HG02642 (cell line): ENCODE measurements around the gene GABRB3.
"Not testable (repeated sequence)": the region's sequence is repeated elsewhere in the genome, so short reads cannot be mapped to it uniquely, and the experiment has no call there.

Source experiments
- ATAC-seq: cut with Tn5 transposase; IDR thresholded peaks from one replicate; pipeline ENCODE4 v1.9.1; 2021; ENCODE audit warnings: mild to moderate bottlenecking; ENCODE audit not compliant: unreplicated experiment, poor library complexity

The GABRB3 gene

GRCh38 chr15:26738996-26739395, 33.9 kb downstream of the GABRB3 start:
- no peak for ATAC-seq

GRCh38 chr15:26736502-26737248, 36.2 kb downstream of the GABRB3 start:
- ATAC-seq: no peak

GRCh38 chr15:26731965-26732364, 40.9 kb downstream of the GABRB3 start:
- no peak for ATAC-seq

GRCh38 chr15:26729581-26729980, 43.3 kb downstream of the GABRB3 start:
- ATAC-seq: no peak

GRCh38 chr15:26729030-26729429, 43.8 kb downstream of the GABRB3 start:
- ATAC-seq: no peak

- no peak for ATAC-seq
These were observed 48.3 kb downstream of the GABRB3 start for GRCh38 chr15:26724381-26725150.

- no peak for ATAC-seq
These were observed 50.2 kb downstream of the GABRB3 start for GRCh38 chr15:26722621-26723160.

GRCh38 chr15:26721232-26721967, 51.5 kb downstream of the GABRB3 start:
- no peak for ATAC-seq

- ATAC-seq: no peak
These were observed 52.3 kb downstream of the GABRB3 start for GRCh38 chr15:26720546-26720945.

- ATAC-seq: not testable (repeated sequence)
These were observed 53.0 kb downstream of the GABRB3 start for GRCh38 chr15:26719866-26720265.

- no peak for ATAC-seq
These were observed 56.8 kb downstream of the GABRB3 start for GRCh38 chr15:26716069-26716468.

- no peak for ATAC-seq
These were observed 59.4 kb downstream of the GABRB3 start for GRCh38 chr15:26713498-26713897.

GRCh38 chr15:26712335-26712734, 60.5 kb downstream of the GABRB3 start:
- ATAC-seq: no peak

GRCh38 chr15:26711445-26711844, 61.4 kb downstream of the GABRB3 start:
- no peak for ATAC-seq

- no peak for ATAC-seq
These were observed 70.5 kb downstream of the GABRB3 start for GRCh38 chr15:26702381-26702780.

GRCh38 chr15:26698555-26698954, 74.3 kb downstream of the GABRB3 start:
- no peak for ATAC-seq

GRCh38 chr15:26697913-26698312, 75.0 kb downstream of the GABRB3 start:
- ATAC-seq: no peak

GRCh38 chr15:26691249-26691648, 81.6 kb downstream of the GABRB3 start:
- no peak for ATAC-seq

- no peak for ATAC-seq
These were observed 82.1 kb downstream of the GABRB3 start for GRCh38 chr15:26690778-26691177.

- no peak for ATAC-seq
These were observed 83.4 kb downstream of the GABRB3 start for GRCh38 chr15:26689462-26689861.
